Neuronal stem cell (in vitro differentiated cells): ENCODE measurements around the gene SEBOX.

Experiments used
- DNase-seq: peaks from one replicate; pipeline ENCODE4 v3.0.0-alpha.2; 2013; ENCODE audit warnings: low spot score
- H2AFZ ChIP-seq: one replicate; pipeline ENCODE4 v1.6.1; 2013; ENCODE audit warnings: mild to moderate bottlenecking, low read length, inconsistent platforms
- H2AK5ac ChIP-seq: 2 replicates; pipeline ENCODE4 v1.6.1; 2013; ENCODE audit warnings: low read depth, mild to moderate bottlenecking, inconsistent platforms, low read length, moderate library complexity, mixed read lengths
- H2BK120ac ChIP-seq: 2 replicates; pipeline ENCODE4 v1.6.1; 2013; ENCODE audit warnings: low read depth, mild to moderate bottlenecking, inconsistent platforms, low read length, moderate library complexity, mixed read lengths
- H2BK12ac ChIP-seq: one replicate; pipeline ENCODE4 v1.6.1; 2013; ENCODE audit warnings: low read length, inconsistent platforms
- H2BK15ac ChIP-seq: 2 replicates; pipeline ENCODE4 v1.6.1; 2013; ENCODE audit warnings: mild to moderate bottlenecking, low read length, inconsistent platforms, mixed read lengths
- H2BK5ac ChIP-seq: one replicate; pipeline ENCODE4 v1.6.1; 2013; ENCODE audit warnings: inconsistent platforms, mild to moderate bottlenecking, low read length, moderate library complexity
- H3K14ac ChIP-seq: one replicate; pipeline ENCODE4 v1.6.1; 2013; ENCODE audit warnings: low read length, inconsistent platforms
- H3K18ac ChIP-seq: 2 replicates; pipeline ENCODE4 v1.6.1; 2013; ENCODE audit warnings: low read length, inconsistent platforms
- H3K23ac ChIP-seq: 2 replicates; pipeline ENCODE4 v1.6.1; 2013; ENCODE audit warnings: low read depth, mild to moderate bottlenecking, mixed read lengths, low read length, inconsistent platforms; ENCODE audit not compliant: poor library complexity
- H3K27ac ChIP-seq: replicated peaks from 3 replicates; pipeline ENCODE4 v1.5.1; 2013; ENCODE audit warnings: low read length, inconsistent platforms
- H3K27me3 ChIP-seq, 3 experiments: 2 replicates each; pipeline ENCODE4 v1.6.1; 2013; ENCODE audit warnings: low read length in 3 of 3, mild to moderate bottlenecking in 2 of 3, inconsistent platforms in 1 of 3, low read depth in 1 of 3, mixed read lengths in 1 of 3, moderate library complexity in 1 of 3; ENCODE audit not compliant: control insufficient read depth in 3 of 3, insufficient read depth in 3 of 3
- H3K36me3 ChIP-seq, 2 donors: replicated peaks in 1 of 2; 2 replicates each; pipeline ENCODE4 v1.6.1; 2013; ENCODE audit warnings: low read length in 2 of 2; ENCODE audit not compliant: control insufficient read depth in 2 of 2, insufficient read depth in 2 of 2
- H3K4ac ChIP-seq: 2 replicates; pipeline ENCODE4 v1.6.1; 2013; ENCODE audit warnings: inconsistent platforms, mild to moderate bottlenecking, low read length, moderate library complexity
- H3K4me1 ChIP-seq, 2 donors: 1 replicate in 1 of 2; 2 replicates in 1 of 2; pipeline ENCODE4 v1.6.1; 2013; ENCODE audit warnings: low read length in 2 of 2, low read depth in 1 of 2; ENCODE audit not compliant: control insufficient read depth in 2 of 2, insufficient read depth in 1 of 2
- H3K4me2 ChIP-seq: one replicate; pipeline ENCODE4 v1.6.1; 2013; ENCODE audit warnings: mild to moderate bottlenecking, low read length, inconsistent platforms; ENCODE audit not compliant: insufficient read depth, poor library complexity, severe bottlenecking
- H3K4me3 ChIP-seq, 2 donors: 2 replicates each; pipeline ENCODE4 v1.5.1; 2013; ENCODE audit warnings: low read length in 2 of 2, mild to moderate bottlenecking in 2 of 2, inconsistent platforms in 1 of 2, moderate library complexity in 1 of 2
- H3K79me1 ChIP-seq: one replicate; pipeline ENCODE4 v1.6.1; 2013; ENCODE audit warnings: low read depth, mild to moderate bottlenecking, inconsistent platforms, low read length, moderate library complexity
- H3K9ac ChIP-seq: one replicate; pipeline ENCODE4 v1.6.1; 2013; ENCODE audit warnings: mild to moderate bottlenecking, low read depth, low read length, inconsistent platforms; ENCODE audit not compliant: poor library complexity
- H3K9me3 ChIP-seq, 2 donors: replicated peaks in 1 of 2; 2 replicates each; pipeline versions ENCODE3 to v1.6.1; 2013; ENCODE audit warnings: low read length in 2 of 2, mild to moderate bottlenecking in 2 of 2, inconsistent platforms in 1 of 2, low read depth in 1 of 2, mixed read lengths in 1 of 2, moderate library complexity in 1 of 2; ENCODE audit not compliant: control insufficient read depth in 2 of 2, insufficient read depth in 1 of 2
- H4K8ac ChIP-seq: one replicate; pipeline ENCODE4 v1.6.1; 2013; ENCODE audit warnings: low read depth, mild to moderate bottlenecking, inconsistent platforms, low read length, moderate library complexity
- H4K91ac ChIP-seq: one replicate; pipeline ENCODE4 v1.6.1; 2013; ENCODE audit warnings: low read length, low read depth, mild to moderate bottlenecking, inconsistent platforms; ENCODE audit not compliant: poor library complexity
- WGBS, 2 donors: extraction: QIAGEN DNeasy Blood & Tissue Kit; methylation state at CpG; one replicate each; pipeline ENCODE4 v1.1.7; 2013; ENCODE audit warnings: missing lambda C conversion rate in 2 of 2, mixed read lengths in 1 of 2; ENCODE audit not compliant: insufficient read length in 2 of 2, insufficient replicate concordance in 1 of 2; ENCODE audit errors: extremely low coverage in 2 of 2; 5-methylcytosine and 5-hydroxymethylcytosine counted together

SEBOX gene

GRCh38 chr17:28330671-28331070 is 34.3 kb downstream of the SEBOX start:
- no peak overlapping the region for H4K8ac ChIP-seq
- no peak overlapping the region for H2AFZ ChIP-seq
- H2BK5ac ChIP-seq = no peak overlapping the region
- H3K14ac ChIP-seq = no peak overlapping the region
- H3K4ac ChIP-seq = no peak overlapping the region
- no peak overlapping the region for H2AK5ac ChIP-seq
- peaks cover 14 to 16% of the 10 kb centered on the region in 2 donors for H3K4me1 ChIP-seq
- H3K27ac ChIP-seq = no peak overlapping the region
- H3K23ac ChIP-seq = no peak overlapping the region
- H3K9me3 ChIP-seq = no peaks in the 10 kb centered on the region
- H3K79me1 ChIP-seq = peaks cover 2% of the 10 kb centered on the region
- H2BK15ac ChIP-seq = no peak overlapping the region
- H3K4me3 ChIP-seq = no peak overlapping the region
- H3K18ac ChIP-seq = no peak overlapping the region
- no peak overlapping the region for H2BK12ac ChIP-seq
- H4K91ac ChIP-seq = no peak overlapping the region
- no peaks in the 10 kb centered on the region for H3K27me3 ChIP-seq
- H3K36me3 ChIP-seq = peaks cover 27 to 56% of the 10 kb centered on the region in 2 donors
- no CpG with 5 or more reads among the region's 5 CpGs for WGBS, 2 donors
- DNase-seq = no peak
- no peak overlapping the region for H3K9ac ChIP-seq
- no peak overlapping the region for H2BK120ac ChIP-seq
- H3K4me2 ChIP-seq = no peak overlapping the region

- Histone ChIP-seq H3K4ac (no peak overlapping the region), H3K27me3 (no peaks in the 10 kb centered on the region), H3K18ac (no peak overlapping the region), H3K14ac (no peak overlapping the region), H3K23ac (no peak overlapping the region), H4K8ac (no peak overlapping the region), H2AK5ac (no peak overlapping the region), H3K4me3 (no peak overlapping the region), H3K79me1 (no peaks in the 10 kb centered on the region), H3K36me3 (peaks cover 28 to 77% of the 10 kb centered on the region in 2 donors), H2BK5ac (no peak overlapping the region), H3K9ac (no peak overlapping the region), H4K91ac (no peak overlapping the region), H2BK120ac (no peak overlapping the region), H2BK12ac (no peak overlapping the region), H3K4me2 (no peak overlapping the region), H2BK15ac (no peak overlapping the region), H3K4me1 (peaks cover 10 to 13% of the 10 kb centered on the region in 2 donors), H3K9me3 (no peaks in the 10 kb centered on the region), H2AFZ (no peak overlapping the region), H3K27ac (peak overlapping the region; percentile 65)
- no CpG with 5 or more reads among the region's 4 CpGs for WGBS, 2 donors
- DNase-seq = no peak
These were observed 36.7 kb downstream of the SEBOX start for GRCh38 chr17:28328325-28328724.

- peaks cover 28 to 82% of the 10 kb centered on the region in 2 donors for H3K36me3 ChIP-seq
- no peak overlapping the region for H2BK5ac ChIP-seq
- no peak overlapping the region for H4K8ac ChIP-seq
- H3K9ac ChIP-seq = no peak overlapping the region
- no peak overlapping the region for H2BK15ac ChIP-seq
- no peaks in the 10 kb centered on the region for H3K27me3 ChIP-seq
- no peak overlapping the region for H4K91ac ChIP-seq
- no CpG with 5 or more reads among the region's 3 CpGs for WGBS, 2 donors
- H3K9me3 ChIP-seq = no peaks in the 10 kb centered on the region
- no peak overlapping the region for H2AFZ ChIP-seq
- H3K23ac ChIP-seq = no peak overlapping the region
- no peak overlapping the region for H3K4ac ChIP-seq
- no peak overlapping the region for H3K14ac ChIP-seq
- H3K79me1 ChIP-seq = no peaks in the 10 kb centered on the region
- no peak overlapping the region for H3K18ac ChIP-seq
- no peak for DNase-seq
- H3K27ac ChIP-seq = peak overlapping the region; percentile 65
- no peak overlapping the region for H2BK12ac ChIP-seq
- no peak overlapping the region for H3K4me2 ChIP-seq
- no peak overlapping the region for H2BK120ac ChIP-seq
- no peak overlapping the region for H3K4me3 ChIP-seq
- H2AK5ac ChIP-seq = no peak overlapping the region
- peaks cover 12 to 15% of the 10 kb centered on the region in 2 donors for H3K4me1 ChIP-seq
These were observed 37.3 kb downstream of the SEBOX start for GRCh38 chr17:28327709-28328108.

- no peaks in the 10 kb centered on the region for H3K79me1 ChIP-seq
- no peak overlapping the region for H2BK5ac ChIP-seq
- no peak overlapping the region for H2BK120ac ChIP-seq
- DNase-seq = no peak
- no CpG with 5 or more reads among the region's 9 CpGs for WGBS, 2 donors
- H3K4ac ChIP-seq = no peak overlapping the region
- no peak overlapping the region for H3K23ac ChIP-seq
- no peak overlapping the region for H3K4me2 ChIP-seq
- H2BK15ac ChIP-seq = no peak overlapping the region
- H2BK12ac ChIP-seq = no peak overlapping the region
- no peak overlapping the region for H3K4me3 ChIP-seq
- H3K18ac ChIP-seq = no peak overlapping the region
- no peak overlapping the region for H3K27ac ChIP-seq
- H3K14ac ChIP-seq = no peak overlapping the region
- H4K91ac ChIP-seq = no peak overlapping the region
- no peaks in the 10 kb centered on the region for H3K27me3 ChIP-seq
- no peak overlapping the region for H2AK5ac ChIP-seq
- peaks cover 28 to 87% of the 10 kb centered on the region in 2 donors for H3K36me3 ChIP-seq
- H3K9ac ChIP-seq = no peak overlapping the region
- no peak overlapping the region for H4K8ac ChIP-seq
- H3K9me3 ChIP-seq = no peaks in the 10 kb centered on the region
- H3K4me1 ChIP-seq = peaks cover 12 to 15% of the 10 kb centered on the region in 2 donors
- H2AFZ ChIP-seq = no peak overlapping the region
These were observed 37.9 kb downstream of the SEBOX start for GRCh38 chr17:28327031-28327607.
